HepG2 (cell line): ENCODE results near the gene HMGN4. TPM values are rescaled to one million over a fixed set of nuclear protein-coding genes. Genes with fewer than 3 reads are reported as not detected.
A peak's percentile ranks its signal among the peaks of the same experiment; 100 is the strongest.

Source experiments
- GATAD2A ChIP-seq: IDR thresholded peaks from 2 replicates; pipeline ENCODE4 v1.6.1; 2016
- HCFC1 ChIP-seq: fragments of 150-350 bp; IDR thresholded peaks from 2 replicates; pipeline ENCODE4 v1.6.1; 2014; ENCODE audit warnings: low read depth, low read length
- HIVEP1 ChIP-seq: sonication (generic); formaldehyde crosslinking; IDR thresholded peaks from 2 replicates; pipeline ENCODE4 v1.4.0; 2020; ENCODE audit warnings: mild to moderate bottlenecking, missing genetic modification reagents
- HOXA5 ChIP-seq: sonication (generic); formaldehyde crosslinking; IDR thresholded peaks from 2 replicates; pipeline ENCODE4 v1.4.0; 2020; ENCODE audit warnings: missing genetic modification reagents
- JDP2 ChIP-seq: sonication (generic); formaldehyde crosslinking; IDR thresholded peaks from 2 replicates; pipeline ENCODE4 v1.8.1; 2022; ENCODE audit warnings: missing genetic modification reagents, borderline replicate concordance
- KDM4B ChIP-seq: sonication (generic); formaldehyde crosslinking; IDR thresholded peaks from 2 replicates; pipeline ENCODE4 v1.4.0; 2020; ENCODE audit warnings: missing genetic modification reagents
- KDM5A ChIP-seq: fragments of 200-600 bp; sonication (generic); IDR thresholded peaks from 2 replicates; pipeline ENCODE4 v1.7.0; 2018; ENCODE audit warnings: antibody characterized with exemption, mild to moderate bottlenecking, low read length, borderline replicate concordance
- NFKB2 ChIP-seq: sonication (generic); formaldehyde crosslinking; IDR thresholded peaks from 2 replicates; pipeline ENCODE4 v1.4.0; 2020; ENCODE audit warnings: missing genetic modification reagents, borderline replicate concordance
- NPAS2 ChIP-seq: sonication (generic); formaldehyde crosslinking; IDR thresholded peaks from 2 replicates; pipeline ENCODE4 v1.8.0; 2022; ENCODE audit warnings: mild to moderate bottlenecking, missing genetic modification reagents, borderline replicate concordance
- YEATS4 ChIP-seq: sonication (generic); formaldehyde crosslinking; IDR thresholded peaks from 2 replicates; pipeline ENCODE4 v1.4.0; 2020; ENCODE audit warnings: missing genetic modification reagents, borderline replicate concordance
- ZNF30 ChIP-seq: sonication (generic); formaldehyde crosslinking; IDR thresholded peaks from 2 replicates; pipeline ENCODE4 v1.5.0; 2020; ENCODE audit warnings: mild to moderate bottlenecking, missing genetic modification reagents
- ZNF737 ChIP-seq: sonication (generic); formaldehyde crosslinking; IDR thresholded peaks from 2 replicates; pipeline ENCODE4 v1.5.0; 2020; ENCODE audit warnings: missing genetic modification reagents, mild to moderate bottlenecking, borderline replicate concordance
- ZNF746 ChIP-seq: sonication (generic); formaldehyde crosslinking; IDR thresholded peaks from 2 replicates; pipeline ENCODE4 v1.8.0; 2022; ENCODE audit warnings: mild to moderate bottlenecking, missing genetic modification reagents
- ZNF839 ChIP-seq: sonication (generic); formaldehyde crosslinking; IDR thresholded peaks from 2 replicates; pipeline ENCODE4 v1.4.0; 2020; ENCODE audit warnings: missing genetic modification reagents, mild to moderate bottlenecking, borderline replicate concordance
- polyA plus RNA-seq, 8 experiments: library from polyadenylated mRNA; depleted of rRNA in 3 of 8; stranded (reverse) in 7 of 8; unstranded in 1 of 8; fragments of >200 nt; fragmentation: Illumina TruSeq in 4 of 8; extraction: Trizol in 4 of 8; gene quantifications; 2 replicates each; pipeline versions ENCODE4 v1.2.1 to v1.2.3, GENCODE V29; 2011 to 2016; ENCODE audit warnings: low read depth in 4 of 8, missing spikeins in 1 of 8, mixed read lengths in 1 of 8; ENCODE audit not compliant: insufficient read depth in 1 of 8
- total RNA-seq, 5 experiments: library from RNA; depleted of rRNA; stranded (reverse); fragments of >200 nt; fragmentation: Illumina TruSeq; extraction: Trizol; gene quantifications; 2 replicates each; pipeline ENCODE4 v1.2.3, GENCODE V29; 2016; ENCODE audit warnings: low read depth in 1 of 5
- TF ChIP-seq, protein P1 (sequence below): sonication (generic); formaldehyde crosslinking; IDR thresholded peaks from 2 replicates; pipeline ENCODE4 v1.4.0; 2020; ENCODE audit warnings: missing genetic modification reagents
- TF ChIP-seq, protein P2 (sequence below): sonication (generic); formaldehyde crosslinking; IDR thresholded peaks from 2 replicates; pipeline ENCODE4 v1.9.0; 2021; ENCODE audit warnings: mild to moderate bottlenecking, missing genetic modification reagents
- TF ChIP-seq, protein P3 (sequence below): sonication (generic); formaldehyde crosslinking; IDR thresholded peaks from 2 replicates; pipeline ENCODE4 v1.5.1; 2020; ENCODE audit warnings: missing genetic modification reagents, mild to moderate bottlenecking, borderline replicate concordance
- TF ChIP-seq, protein P4 (sequence below): sonication (generic); formaldehyde crosslinking; IDR thresholded peaks from 2 replicates; pipeline ENCODE4 v1.5.0; 2020; ENCODE audit warnings: mild to moderate bottlenecking, missing genetic modification reagents, moderate library complexity
- TF ChIP-seq, protein P5 (sequence below): sonication (generic); formaldehyde crosslinking; IDR thresholded peaks from 2 replicates; pipeline ENCODE4 v1.8.0; 2022; ENCODE audit warnings: mild to moderate bottlenecking, missing genetic modification reagents, moderate library complexity

Gene HMGN4
- total and polyA plus RNA-seq, 2 of the 13 experiments (the other 11 are each of a cell fraction or from before 2014, with no cell fraction given) = 39.9 to 52.1 TPM

DNA sequence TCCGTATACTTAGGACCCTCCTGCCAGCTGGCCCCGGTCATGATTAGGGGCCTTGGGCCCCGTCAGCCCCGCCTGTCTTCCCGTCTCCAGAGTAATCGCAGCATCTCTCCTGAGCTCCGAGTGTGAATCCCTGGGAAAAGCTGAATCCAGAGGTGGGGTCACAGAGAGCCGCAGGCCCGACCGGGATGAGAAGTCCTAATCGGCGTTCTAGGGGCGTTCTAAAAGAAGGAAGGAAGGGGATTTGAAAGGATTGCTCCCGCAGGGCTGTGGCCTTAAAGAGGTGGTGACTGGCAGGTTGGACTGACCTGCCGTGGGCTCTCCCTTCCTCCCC, 371 bp downstream of the HMGN4 start (continued):
- TF ChIP-seq, protein P1, sequence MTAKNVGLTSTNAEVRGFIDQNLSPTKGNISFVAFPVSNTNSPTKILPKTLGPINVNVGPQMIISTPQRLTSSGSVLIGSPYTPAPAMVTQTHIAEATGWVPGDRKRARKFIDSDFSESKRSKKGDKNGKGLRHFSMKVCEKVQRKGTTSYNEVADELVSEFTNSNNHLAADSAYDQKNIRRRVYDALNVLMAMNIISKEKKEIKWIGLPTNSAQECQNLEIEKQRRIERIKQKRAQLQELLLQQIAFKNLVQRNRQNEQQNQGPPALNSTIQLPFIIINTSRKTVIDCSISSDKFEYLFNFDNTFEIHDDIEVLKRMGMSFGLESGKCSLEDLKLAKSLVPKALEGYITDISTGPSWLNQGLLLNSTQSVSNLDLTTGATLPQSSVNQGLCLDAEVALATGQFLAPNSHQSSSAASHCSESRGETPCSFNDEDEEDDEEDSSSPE (CRISPR knock-in tag) = no peak
- TF ChIP-seq HOXA5 (0 out of 2 replicates have a peak, but pooled peaks have one; percentile 9), KDM4B (CRISPR knock-in tag) (no peak), JDP2 (CRISPR knock-in tag) (no peak), ZNF746 (CRISPR knock-in tag) (no peak), HCFC1 (no peak), ZNF839 (CRISPR knock-in tag) (no peak), HIVEP1 (CRISPR knock-in tag) (no peak), GATAD2A (CRISPR knock-in tag) (no peak), ZNF737 (no peak), NFKB2 (peak; percentile 3; the same call in 1 of the 2 replicates), NPAS2 (CRISPR knock-in tag) (no peak), KDM5A (no peak), ZNF30 (CRISPR knock-in tag) (no peak), YEATS4 (CRISPR knock-in tag) (peak; percentile 9; the same call in 1 of the 2 replicates)
- TF ChIP-seq, protein P2, sequence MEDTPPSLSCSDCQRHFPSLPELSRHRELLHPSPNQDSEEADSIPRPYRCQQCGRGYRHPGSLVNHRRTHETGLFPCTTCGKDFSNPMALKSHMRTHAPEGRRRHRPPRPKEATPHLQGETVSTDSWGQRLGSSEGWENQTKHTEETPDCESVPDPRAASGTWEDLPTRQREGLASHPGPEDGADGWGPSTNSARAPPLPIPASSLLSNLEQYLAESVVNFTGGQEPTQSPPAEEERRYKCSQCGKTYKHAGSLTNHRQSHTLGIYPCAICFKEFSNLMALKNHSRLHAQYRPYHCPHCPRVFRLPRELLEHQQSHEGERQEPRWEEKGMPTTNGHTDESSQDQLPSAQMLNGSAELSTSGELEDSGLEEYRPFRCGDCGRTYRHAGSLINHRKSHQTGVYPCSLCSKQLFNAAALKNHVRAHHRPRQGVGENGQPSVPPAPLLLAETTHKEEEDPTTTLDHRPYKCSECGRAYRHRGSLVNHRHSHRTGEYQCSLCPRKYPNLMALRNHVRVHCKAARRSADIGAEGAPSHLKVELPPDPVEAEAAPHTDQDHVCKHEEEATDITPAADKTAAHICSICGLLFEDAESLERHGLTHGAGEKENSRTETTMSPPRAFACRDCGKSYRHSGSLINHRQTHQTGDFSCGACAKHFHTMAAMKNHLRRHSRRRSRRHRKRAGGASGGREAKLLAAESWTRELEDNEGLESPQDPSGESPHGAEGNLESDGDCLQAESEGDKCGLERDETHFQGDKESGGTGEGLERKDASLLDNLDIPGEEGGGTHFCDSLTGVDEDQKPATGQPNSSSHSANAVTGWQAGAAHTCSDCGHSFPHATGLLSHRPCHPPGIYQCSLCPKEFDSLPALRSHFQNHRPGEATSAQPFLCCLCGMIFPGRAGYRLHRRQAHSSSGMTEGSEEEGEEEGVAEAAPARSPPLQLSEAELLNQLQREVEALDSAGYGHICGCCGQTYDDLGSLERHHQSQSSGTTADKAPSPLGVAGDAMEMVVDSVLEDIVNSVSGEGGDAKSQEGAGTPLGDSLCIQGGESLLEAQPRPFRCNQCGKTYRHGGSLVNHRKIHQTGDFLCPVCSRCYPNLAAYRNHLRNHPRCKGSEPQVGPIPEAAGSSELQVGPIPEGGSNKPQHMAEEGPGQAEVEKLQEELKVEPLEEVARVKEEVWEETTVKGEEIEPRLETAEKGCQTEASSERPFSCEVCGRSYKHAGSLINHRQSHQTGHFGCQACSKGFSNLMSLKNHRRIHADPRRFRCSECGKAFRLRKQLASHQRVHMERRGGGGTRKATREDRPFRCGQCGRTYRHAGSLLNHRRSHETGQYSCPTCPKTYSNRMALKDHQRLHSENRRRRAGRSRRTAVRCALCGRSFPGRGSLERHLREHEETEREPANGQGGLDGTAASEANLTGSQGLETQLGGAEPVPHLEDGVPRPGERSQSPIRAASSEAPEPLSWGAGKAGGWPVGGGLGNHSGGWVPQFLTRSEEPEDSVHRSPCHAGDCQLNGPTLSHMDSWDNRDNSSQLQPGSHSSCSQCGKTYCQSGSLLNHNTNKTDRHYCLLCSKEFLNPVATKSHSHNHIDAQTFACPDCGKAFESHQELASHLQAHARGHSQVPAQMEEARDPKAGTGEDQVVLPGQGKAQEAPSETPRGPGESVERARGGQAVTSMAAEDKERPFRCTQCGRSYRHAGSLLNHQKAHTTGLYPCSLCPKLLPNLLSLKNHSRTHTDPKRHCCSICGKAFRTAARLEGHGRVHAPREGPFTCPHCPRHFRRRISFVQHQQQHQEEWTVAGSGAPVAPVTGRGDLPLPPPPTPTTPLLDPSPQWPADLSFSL (CRISPR knock-in tag) = no peak
- TF ChIP-seq, protein P3, sequence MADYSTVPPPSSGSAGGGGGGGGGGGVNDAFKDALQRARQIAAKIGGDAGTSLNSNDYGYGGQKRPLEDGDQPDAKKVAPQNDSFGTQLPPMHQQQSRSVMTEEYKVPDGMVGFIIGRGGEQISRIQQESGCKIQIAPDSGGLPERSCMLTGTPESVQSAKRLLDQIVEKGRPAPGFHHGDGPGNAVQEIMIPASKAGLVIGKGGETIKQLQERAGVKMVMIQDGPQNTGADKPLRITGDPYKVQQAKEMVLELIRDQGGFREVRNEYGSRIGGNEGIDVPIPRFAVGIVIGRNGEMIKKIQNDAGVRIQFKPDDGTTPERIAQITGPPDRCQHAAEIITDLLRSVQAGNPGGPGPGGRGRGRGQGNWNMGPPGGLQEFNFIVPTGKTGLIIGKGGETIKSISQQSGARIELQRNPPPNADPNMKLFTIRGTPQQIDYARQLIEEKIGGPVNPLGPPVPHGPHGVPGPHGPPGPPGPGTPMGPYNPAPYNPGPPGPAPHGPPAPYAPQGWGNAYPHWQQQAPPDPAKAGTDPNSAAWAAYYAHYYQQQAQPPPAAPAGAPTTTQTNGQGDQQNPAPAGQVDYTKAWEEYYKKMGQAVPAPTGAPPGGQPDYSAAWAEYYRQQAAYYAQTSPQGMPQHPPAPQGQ (CRISPR knock-in tag) = no peak
- TF ChIP-seq, protein P4, sequence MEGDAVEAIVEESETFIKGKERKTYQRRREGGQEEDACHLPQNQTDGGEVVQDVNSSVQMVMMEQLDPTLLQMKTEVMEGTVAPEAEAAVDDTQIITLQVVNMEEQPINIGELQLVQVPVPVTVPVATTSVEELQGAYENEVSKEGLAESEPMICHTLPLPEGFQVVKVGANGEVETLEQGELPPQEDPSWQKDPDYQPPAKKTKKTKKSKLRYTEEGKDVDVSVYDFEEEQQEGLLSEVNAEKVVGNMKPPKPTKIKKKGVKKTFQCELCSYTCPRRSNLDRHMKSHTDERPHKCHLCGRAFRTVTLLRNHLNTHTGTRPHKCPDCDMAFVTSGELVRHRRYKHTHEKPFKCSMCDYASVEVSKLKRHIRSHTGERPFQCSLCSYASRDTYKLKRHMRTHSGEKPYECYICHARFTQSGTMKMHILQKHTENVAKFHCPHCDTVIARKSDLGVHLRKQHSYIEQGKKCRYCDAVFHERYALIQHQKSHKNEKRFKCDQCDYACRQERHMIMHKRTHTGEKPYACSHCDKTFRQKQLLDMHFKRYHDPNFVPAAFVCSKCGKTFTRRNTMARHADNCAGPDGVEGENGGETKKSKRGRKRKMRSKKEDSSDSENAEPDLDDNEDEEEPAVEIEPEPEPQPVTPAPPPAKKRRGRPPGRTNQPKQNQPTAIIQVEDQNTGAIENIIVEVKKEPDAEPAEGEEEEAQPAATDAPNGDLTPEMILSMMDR = no peak
- TF ChIP-seq, protein P5, sequence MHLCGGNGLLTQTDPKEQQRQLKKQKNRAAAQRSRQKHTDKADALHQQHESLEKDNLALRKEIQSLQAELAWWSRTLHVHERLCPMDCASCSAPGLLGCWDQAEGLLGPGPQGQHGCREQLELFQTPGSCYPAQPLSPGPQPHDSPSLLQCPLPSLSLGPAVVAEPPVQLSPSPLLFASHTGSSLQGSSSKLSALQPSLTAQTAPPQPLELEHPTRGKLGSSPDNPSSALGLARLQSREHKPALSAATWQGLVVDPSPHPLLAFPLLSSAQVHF = no peak
